Activated naive CD8-positive, alpha-beta T cell treated with anti-CD3 and anti-CD28 coated beads, Interleukin-2, amount 50 U/mL, for 24 hours (primary cell): Measurements from ENCODE around the gene ZGLP1.
A peak's percentile ranks its signal among the peaks of the same experiment; 100 is the strongest.

Source experiments
- ATAC-seq: fragments of 150-1000 bp; cut with Tn5 transposase; one replicate; pipeline ENCODE4 v1.10.0; 2021
- DNase-seq: peaks from one replicate; pipeline ENCODE4 v3.0.0; 2021
- H3K27ac Mint-ChIP-seq: one replicate; pipeline ENCODE4 v1.8.0; 2021; ENCODE audit warnings: mild to moderate bottlenecking, mixed read lengths
- H3K27me3 Mint-ChIP-seq: one replicate; pipeline ENCODE4 v1.8.0; 2021; ENCODE audit warnings: mixed read lengths
- H3K36me3 Mint-ChIP-seq: one replicate; pipeline ENCODE4 v1.8.0; 2021; ENCODE audit warnings: low read depth, mixed read lengths
- H3K4me1 Mint-ChIP-seq: one replicate; pipeline ENCODE4 v1.8.0; 2021; ENCODE audit warnings: mixed read lengths
- H3K4me3 Mint-ChIP-seq: one replicate; pipeline ENCODE4 v1.8.0; 2021; ENCODE audit warnings: mild to moderate bottlenecking, moderate library complexity, mixed read lengths
- H3K9me3 Mint-ChIP-seq: one replicate; pipeline ENCODE4 v1.8.0; 2021; ENCODE audit warnings: mixed read lengths

The ZGLP1 gene

GRCh38 chr19:10317857-10318462 is 8.3 kb upstream of the ZGLP1 start:
- Mint-ChIP-seq H3K4me1 (peaks cover 17% of the 10 kb centered on the region), H3K27me3 (no peaks in the 10 kb centered on the region), H3K27ac (no peak overlapping the region), H3K9me3 (no peaks in the 10 kb centered on the region), H3K36me3 (peaks cover 23% of the 10 kb centered on the region), H3K4me3 (no peak overlapping the region)
- DNase-seq = no peak
- no peak for ATAC-seq

- Mint-ChIP-seq H3K36me3 (peaks cover 23% of the 10 kb centered on the region), H3K9me3 (no peaks in the 10 kb centered on the region), H3K27me3 (no peaks in the 10 kb centered on the region), H3K4me3 (no peak overlapping the region), H3K4me1 (peaks cover 17% of the 10 kb centered on the region), H3K27ac (peak overlapping the region; percentile 20)
- DNase-seq (no peak), ATAC-seq (no peak)
These were observed 7.6 kb upstream of the ZGLP1 start for GRCh38 chr19:10317045-10317856.

GRCh38 chr19:10316229-10317044 is 6.8 kb upstream of the ZGLP1 start:
- H3K9me3 Mint-ChIP-seq = no peaks in the 10 kb centered on the region
- H3K27me3 Mint-ChIP-seq = no peaks in the 10 kb centered on the region
- no peak for DNase-seq
- peaks cover 17% of the 10 kb centered on the region for H3K36me3 Mint-ChIP-seq
- H3K27ac Mint-ChIP-seq = peak overlapping the region; percentile 24
- peak overlapping the region; percentile 93 for H3K4me3 Mint-ChIP-seq
- peak; percentile 5 for ATAC-seq
- peaks cover 17% of the 10 kb centered on the region for H3K4me1 Mint-ChIP-seq

- H3K27me3 Mint-ChIP-seq = no peaks in the 10 kb centered on the region
- peak; percentile 95 for DNase-seq
- peak within 1 kb of the TSS; percentile 84 for H3K27ac Mint-ChIP-seq
- H3K36me3 Mint-ChIP-seq = peaks cover 17% of the 10 kb centered on the region
- H3K4me3 Mint-ChIP-seq = peak within 1 kb of the TSS; percentile 93
- no peaks in the 10 kb centered on the region for H3K9me3 Mint-ChIP-seq
- peak; percentile 87 for ATAC-seq
- peaks cover 17% of the 10 kb centered on the region for H3K4me1 Mint-ChIP-seq
These were observed 6.0 kb upstream of the ZGLP1 start, which contains the start of gene FDX2 for GRCh38 chr19:10315335-10316214. Gene FDX2 (minus strand): TSS chr19:10316015. CDS start chr19:10315996, 19 bp downstream.

GRCh38 chr19:10306327-10306726 is 3.3 kb downstream of the ZGLP1 start:
- Mint-ChIP-seq H3K4me3 (no peak overlapping the region), H3K36me3 (peaks cover 2% of the 10 kb centered on the region), H3K27me3 (peaks cover 4% of the 10 kb centered on the region), H3K9me3 (no peaks in the 10 kb centered on the region), H3K27ac (no peak overlapping the region), H3K4me1 (peaks cover 14% of the 10 kb centered on the region)
- ATAC-seq (no peak), DNase-seq (no peak)

- peaks cover 2% of the 10 kb centered on the region for H3K36me3 Mint-ChIP-seq
- H3K4me3 Mint-ChIP-seq = no peak overlapping the region
- ATAC-seq (no peak), DNase-seq (no peak)
- no peak overlapping the region for H3K27ac Mint-ChIP-seq
- peaks cover 5% of the 10 kb centered on the region for H3K27me3 Mint-ChIP-seq
- peaks cover 15% of the 10 kb centered on the region for H3K4me1 Mint-ChIP-seq
- H3K9me3 Mint-ChIP-seq = no peaks in the 10 kb centered on the region
These were observed 4.3 kb downstream of the ZGLP1 start for GRCh38 chr19:10305139-10305806.

- DNase-seq = no peak
- H3K4me3 Mint-ChIP-seq = no peak overlapping the region
- peaks cover 2% of the 10 kb centered on the region for H3K36me3 Mint-ChIP-seq
- no peak for ATAC-seq
- no peak overlapping the region for H3K27ac Mint-ChIP-seq
- H3K9me3 Mint-ChIP-seq = no peaks in the 10 kb centered on the region
- H3K27me3 Mint-ChIP-seq = peaks cover 19% of the 10 kb centered on the region
- H3K4me1 Mint-ChIP-seq = peaks cover 17% of the 10 kb centered on the region
These were observed 9.8 kb downstream of the ZGLP1 start for GRCh38 chr19:10299545-10300458.

GRCh38 chr19:10295847-10296591 is 13.6 kb downstream of the ZGLP1 start:
- DNase-seq = no peak
- no peak for ATAC-seq
- peaks cover 49% of the 10 kb centered on the region for H3K27me3 Mint-ChIP-seq
- no peak overlapping the region for H3K27ac Mint-ChIP-seq
- H3K4me1 Mint-ChIP-seq = peaks cover 32% of the 10 kb centered on the region
- H3K36me3 Mint-ChIP-seq = no peaks in the 10 kb centered on the region
- peak overlapping the region; percentile 69 for H3K4me3 Mint-ChIP-seq
- no peaks in the 10 kb centered on the region for H3K9me3 Mint-ChIP-seq

- DNase-seq = peak; percentile 62
- no peaks in the 10 kb centered on the region for H3K9me3 Mint-ChIP-seq
- ATAC-seq = peak; percentile 29
- H3K36me3 Mint-ChIP-seq = no peaks in the 10 kb centered on the region
- H3K4me3 Mint-ChIP-seq = peak overlapping the region; percentile 69
- no peak overlapping the region for H3K27ac Mint-ChIP-seq
- H3K27me3 Mint-ChIP-seq = peaks cover 56% of the 10 kb centered on the region
- H3K4me1 Mint-ChIP-seq = peaks cover 38% of the 10 kb centered on the region
These were observed 14.2 kb downstream of the ZGLP1 start for GRCh38 chr19:10295305-10295846.

- no peak overlapping the region for H3K4me3 Mint-ChIP-seq
- H3K9me3 Mint-ChIP-seq = no peaks in the 10 kb centered on the region
- DNase-seq (peak; percentile 23), ATAC-seq (no peak)
- H3K4me1 Mint-ChIP-seq = peaks cover 45% of the 10 kb centered on the region
- no peak overlapping the region for H3K27ac Mint-ChIP-seq
- peaks cover 57% of the 10 kb centered on the region for H3K27me3 Mint-ChIP-seq
- H3K36me3 Mint-ChIP-seq = no peaks in the 10 kb centered on the region
These were observed 15.3 kb downstream of the ZGLP1 start for GRCh38 chr19:10294368-10294697.

GRCh38 chr19:10293637-10294367 is 15.8 kb downstream of the ZGLP1 start:
- H3K36me3 Mint-ChIP-seq = no peaks in the 10 kb centered on the region
- DNase-seq = no peak
- no peak overlapping the region for H3K27ac Mint-ChIP-seq
- H3K4me1 Mint-ChIP-seq = peaks cover 50% of the 10 kb centered on the region
- ATAC-seq = no peak
- H3K27me3 Mint-ChIP-seq = peaks cover 60% of the 10 kb centered on the region
- no peak overlapping the region for H3K4me3 Mint-ChIP-seq
- no peaks in the 10 kb centered on the region for H3K9me3 Mint-ChIP-seq
